ENCODE results near the gene ACER3.

DNA sequence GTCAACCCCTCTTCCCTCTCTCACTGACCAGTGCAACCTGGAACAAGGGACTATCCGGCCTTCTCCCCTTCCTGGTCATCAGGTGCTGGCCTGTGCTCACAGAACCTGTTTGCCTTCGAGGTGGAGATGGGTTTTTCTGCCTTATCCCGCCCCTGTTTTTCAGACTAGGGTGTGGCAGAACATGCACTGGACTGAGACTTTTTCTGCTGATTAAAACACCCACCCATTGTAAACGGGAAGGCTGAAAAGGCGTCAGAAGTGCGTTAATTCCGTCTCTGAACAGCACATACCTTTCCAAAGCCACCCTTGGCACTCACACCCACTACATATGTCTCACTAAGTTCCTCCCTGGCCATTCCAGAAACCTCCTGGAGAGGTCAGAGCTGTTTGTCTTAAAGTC lies 169.1 kb downstream of the ACER3 start:
- no peak for TF ChIP-seq POLR2A (IDR thresholded peaks at IDR 0.05)
- TF ChIP-seq, protein P1, sequence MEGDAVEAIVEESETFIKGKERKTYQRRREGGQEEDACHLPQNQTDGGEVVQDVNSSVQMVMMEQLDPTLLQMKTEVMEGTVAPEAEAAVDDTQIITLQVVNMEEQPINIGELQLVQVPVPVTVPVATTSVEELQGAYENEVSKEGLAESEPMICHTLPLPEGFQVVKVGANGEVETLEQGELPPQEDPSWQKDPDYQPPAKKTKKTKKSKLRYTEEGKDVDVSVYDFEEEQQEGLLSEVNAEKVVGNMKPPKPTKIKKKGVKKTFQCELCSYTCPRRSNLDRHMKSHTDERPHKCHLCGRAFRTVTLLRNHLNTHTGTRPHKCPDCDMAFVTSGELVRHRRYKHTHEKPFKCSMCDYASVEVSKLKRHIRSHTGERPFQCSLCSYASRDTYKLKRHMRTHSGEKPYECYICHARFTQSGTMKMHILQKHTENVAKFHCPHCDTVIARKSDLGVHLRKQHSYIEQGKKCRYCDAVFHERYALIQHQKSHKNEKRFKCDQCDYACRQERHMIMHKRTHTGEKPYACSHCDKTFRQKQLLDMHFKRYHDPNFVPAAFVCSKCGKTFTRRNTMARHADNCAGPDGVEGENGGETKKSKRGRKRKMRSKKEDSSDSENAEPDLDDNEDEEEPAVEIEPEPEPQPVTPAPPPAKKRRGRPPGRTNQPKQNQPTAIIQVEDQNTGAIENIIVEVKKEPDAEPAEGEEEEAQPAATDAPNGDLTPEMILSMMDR (IDR thresholded peaks at IDR 0.05) = no peak

Data from gastroesophageal sphincter (tissue), 3 donors.